H1 (cell line): Measurements from ENCODE around the gene CEP128. TPM values are rescaled to one million over a fixed set of nuclear protein-coding genes. Genes with fewer than 3 reads are reported as not detected.

Experiments used
- CTCF ChIA-PET: fragments of 300-600 bp; sonication (Branson Sonifier 250); formaldehyde crosslinking; loops from one replicate; lab custom pipeline; 2021; ENCODE audit not compliant: partially characterized antibody; lab: Charles Lee
- POLR2A ChIA-PET: fragments of 300-600 bp; sonication (Branson Sonifier 250); formaldehyde crosslinking; loops from one replicate; lab custom pipeline; 2021; ENCODE audit warnings: inconsistent platforms; ENCODE audit not compliant: partially characterized antibody; lab: Charles Lee
- DNase-seq, 2 experiments: peaks; one replicate each; pipeline versions ENCODE4 v3.0.0 to v3.0.0-alpha.2; 2010 to 2022; ENCODE audit warnings: low spot score in 2 of 2, low read depth in 1 of 2, mixed read lengths in 1 of 2
- FAIRE-seq: peaks from 2 replicates; lab custom pipeline; 2011; peaks lifted over from hg19 to GRCh38; lab: Jason Lieb, UNC
- H2AFZ ChIP-seq: 2 replicates; pipeline ENCODE4 v1.8.1; 2012; ENCODE audit warnings: low read length, inconsistent platforms
- H2AK5ac ChIP-seq: 2 replicates; pipeline ENCODE4 v1.6.1; 2013; ENCODE audit warnings: low read depth, low read length
- H2BK120ac ChIP-seq: replicated peaks from 2 replicates; pipeline ENCODE3; 2013; ENCODE audit warnings: low read depth, low read length, inconsistent platforms
- H2BK12ac ChIP-seq: 2 replicates; pipeline ENCODE4 v1.6.1; 2013; ENCODE audit warnings: low read depth, low read length
- H2BK15ac ChIP-seq: 2 replicates; pipeline ENCODE4 v1.6.1; 2013; ENCODE audit warnings: low read length
- H2BK20ac ChIP-seq: 2 replicates; pipeline ENCODE4 v1.6.1; 2013; ENCODE audit warnings: low read length
- H2BK5ac ChIP-seq: 2 replicates; pipeline ENCODE4 v1.6.1; 2013; ENCODE audit warnings: low read depth, low read length
- H3K14ac ChIP-seq: 2 replicates; pipeline ENCODE4 v1.6.1; 2013; ENCODE audit warnings: inconsistent platforms; ENCODE audit not compliant: insufficient read length
- H3K18ac ChIP-seq: 2 replicates; pipeline ENCODE4 v1.6.1; 2013; ENCODE audit warnings: low read length; ENCODE audit errors: extremely low read depth
- H3K23ac ChIP-seq: 2 replicates; pipeline ENCODE4 v1.6.1; 2013; ENCODE audit warnings: inconsistent platforms; ENCODE audit not compliant: insufficient read length
- H3K23me2 ChIP-seq: 2 replicates; pipeline ENCODE4 v1.6.1; 2013; ENCODE audit warnings: low read depth, low read length
- H3K27ac ChIP-seq: 2 replicates; pipeline ENCODE4 v1.6.1; 2011; ENCODE audit warnings: low read depth, low read length, inconsistent platforms
- H3K27me3 ChIP-seq, 4 experiments: replicated peaks in 1 of 4; 1 replicate in 1 of 4; 2 replicates in 3 of 4; pipeline versions ENCODE4 v1.6.1 to v1.8.1; 2011 to 2013; ENCODE audit warnings: low read length in 3 of 4, mild to moderate bottlenecking in 3 of 4, inconsistent platforms in 2 of 4, mixed read lengths in 2 of 4, moderate library complexity in 1 of 4; ENCODE audit not compliant: control insufficient read depth in 3 of 4, insufficient read depth in 3 of 4; ENCODE audit errors: extremely low read depth in 1 of 4
- H3K36me3 ChIP-seq, 4 experiments: 2 replicates each; pipeline versions ENCODE4 v1.6.1 to v1.8.1; 2011 to 2013; ENCODE audit warnings: mild to moderate bottlenecking in 4 of 4, low read length in 3 of 4, moderate library complexity in 2 of 4, control low read depth in 1 of 4, inconsistent platforms in 1 of 4; ENCODE audit not compliant: insufficient read depth in 4 of 4, control insufficient read depth in 2 of 4
- H3K4ac ChIP-seq: replicated peaks from 2 replicates; pipeline ENCODE3; 2013; ENCODE audit warnings: low read length, low read depth, mixed read lengths, inconsistent platforms; ENCODE audit not compliant: insufficient read length
- H3K4me1 ChIP-seq, 4 experiments: replicated peaks in 1 of 4; 1 replicate in 1 of 4; 2 replicates in 3 of 4; pipeline versions ENCODE4 v1.6.1 to v1.8.1; 2011 to 2013; ENCODE audit warnings: low read length in 3 of 4, inconsistent platforms in 2 of 4, mixed read lengths in 1 of 4; ENCODE audit not compliant: insufficient read depth in 4 of 4, control insufficient read depth in 3 of 4
- H3K4me2 ChIP-seq, 2 experiments: 2 replicates each; pipeline versions ENCODE4 v1.6.1 to v1.8.1; 2011 to 2013; ENCODE audit warnings: low read depth in 2 of 2, low read length in 2 of 2, control low read depth in 1 of 2, inconsistent platforms in 1 of 2, mild to moderate bottlenecking in 1 of 2; ENCODE audit not compliant: insufficient read depth in 1 of 2
- H3K4me3 ChIP-seq, 4 experiments: fragments of 200-600, 300-600 bp in 1 of 4; sonication (generic), shearing (Covaris generic), sonication (Bioruptor Twin) in 1 of 4; 2 replicates each; pipeline versions ENCODE4 v1.5.1 to v1.8.1; 2011 to 2016; ENCODE audit warnings: low read length in 4 of 4, low read depth in 3 of 4, control low read depth in 2 of 4, inconsistent platforms in 2 of 4, mild to moderate bottlenecking in 2 of 4, mixed read lengths in 1 of 4, moderate library complexity in 1 of 4; ENCODE audit not compliant: insufficient read depth in 2 of 4; ENCODE audit errors: extremely low read depth in 1 of 4
- H3K56ac ChIP-seq: replicated peaks from 2 replicates; pipeline ENCODE3; 2013; ENCODE audit warnings: low read depth, mild to moderate bottlenecking, mixed read lengths, low read length, inconsistent platforms; ENCODE audit not compliant: insufficient read length
- H3K79me1 ChIP-seq: 2 replicates; pipeline ENCODE4 v1.6.1; 2013; ENCODE audit warnings: low read depth, low read length, control low read depth
- H3K79me2 ChIP-seq, 2 experiments: 2 replicates each; pipeline versions ENCODE4 v1.6.1 to v1.8.1; 2012 to 2013; ENCODE audit warnings: low read length in 2 of 2, mild to moderate bottlenecking in 2 of 2, inconsistent platforms in 1 of 2; ENCODE audit not compliant: insufficient read depth in 2 of 2, control insufficient read depth in 1 of 2
- H3K9ac ChIP-seq, 4 experiments: replicated peaks in 1 of 4; 1 replicate in 1 of 4; 2 replicates in 3 of 4; pipeline versions ENCODE4 v1.6.1 to v1.8.1; 2011 to 2013; ENCODE audit warnings: low read depth in 3 of 4, low read length in 3 of 4, control low read depth in 2 of 4, mild to moderate bottlenecking in 2 of 4, moderate library complexity in 2 of 4, inconsistent platforms in 1 of 4; ENCODE audit errors: extremely low read depth in 1 of 4
- H3K9me3 ChIP-seq, 2 experiments: 2 replicates each; pipeline versions ENCODE4 v1.6.1 to v1.8.1; 2012 to 2013; ENCODE audit warnings: mild to moderate bottlenecking in 2 of 2, moderate library complexity in 2 of 2, control low read depth in 1 of 2, inconsistent platforms in 1 of 2, low read depth in 1 of 2, low read length in 1 of 2, mixed read lengths in 1 of 2; ENCODE audit not compliant: insufficient read depth in 2 of 2
- H4K20me1 ChIP-seq, 2 experiments: replicated peaks in 1 of 2; 2 replicates each; pipeline versions ENCODE3 to v1.8.1; 2011 to 2013; ENCODE audit warnings: inconsistent platforms in 2 of 2, low read length in 2 of 2, mild to moderate bottlenecking in 1 of 2; ENCODE audit not compliant: insufficient read depth in 2 of 2, control insufficient read depth in 1 of 2
- H4K5ac ChIP-seq: 2 replicates; pipeline ENCODE4 v1.6.1; 2013; ENCODE audit warnings: low read length, low read depth, mixed read lengths, inconsistent platforms; ENCODE audit not compliant: insufficient read length
- H4K8ac ChIP-seq: 2 replicates; pipeline ENCODE4 v1.8.0; 2013; ENCODE audit warnings: mild to moderate bottlenecking, moderate library complexity, low read length, inconsistent platforms; ENCODE audit not compliant: insufficient read depth; ENCODE audit errors: extremely low read depth
- H4K91ac ChIP-seq: replicated peaks from 2 replicates; pipeline ENCODE3; 2013; ENCODE audit warnings: low read length, mixed read lengths, inconsistent platforms; ENCODE audit not compliant: insufficient read length
- CHD1 ChIP-seq: IDR thresholded peaks from 2 replicates; pipeline ENCODE4 v1.6.1; 2012; ENCODE audit warnings: low read depth, low read length, improper control_type of control experiment
- EGR1 ChIP-seq: IDR thresholded peaks from 2 replicates; pipeline ENCODE4 v1.6.1; 2011; ENCODE audit warnings: low read depth, low read length, borderline replicate concordance
- EZH2 ChIP-seq: fragments of 200-600 bp; sonication (generic); IDR thresholded peaks from 2 replicates; pipeline ENCODE4 v1.7.1; 2012; ENCODE audit warnings: low read depth, mild to moderate bottlenecking, moderate library complexity, low read length, inconsistent platforms; ENCODE audit not compliant: severe bottlenecking
- GABPA ChIP-seq: IDR thresholded peaks from 2 replicates; pipeline ENCODE4 v1.6.1; 2011; ENCODE audit warnings: mild to moderate bottlenecking, low read length, moderate library complexity, borderline replicate concordance; ENCODE audit not compliant: insufficient read depth
- HDAC2 ChIP-seq, 2 experiments: fragments of 300-600 bp in 1 of 2; sonication (generic) in 1 of 2; IDR thresholded peaks; 2 replicates each; pipeline ENCODE4 v1.6.1; 2011 to 2012; ENCODE audit warnings: low read depth in 2 of 2, low read length in 2 of 2, mild to moderate bottlenecking in 2 of 2, moderate library complexity in 2 of 2, borderline replicate concordance in 1 of 2, inconsistent platforms in 1 of 2
- POLR2AphosphoS5 ChIP-seq: IDR thresholded peaks from 2 replicates; pipeline ENCODE4 v1.6.1; 2011; ENCODE audit warnings: low read depth, low read length
- POU5F1 ChIP-seq: IDR thresholded peaks from 2 replicates; pipeline ENCODE4 v1.6.1; 2011; ENCODE audit warnings: low read depth, mild to moderate bottlenecking, low read length, moderate library complexity
- SIN3A ChIP-seq, 2 experiments: IDR thresholded peaks in 1 of 2; conservative IDR thresholded peaks in 1 of 2; 2 replicates each; pipeline ENCODE4 v1.6.1; 2011 to 2012; ENCODE audit warnings: low read length in 2 of 2, improper control_type of control experiment in 1 of 2, low read depth in 1 of 2, mild to moderate bottlenecking in 1 of 2
- SIRT6 ChIP-seq: IDR thresholded peaks from one replicate; pipeline ENCODE4 v1.7.1; 2012; ENCODE audit warnings: low read length, inconsistent platforms
- SRF ChIP-seq: IDR thresholded peaks from 2 replicates; pipeline ENCODE4 v1.6.1; 2011; ENCODE audit warnings: mild to moderate bottlenecking, low read depth, low read length, moderate library complexity
- WGBS, 2 experiments: shearing (Covaris generic) in 1 of 2; methylation state at CpG; one replicate each; pipeline versions ENCODE4 v1.1.6 to v1.1.7; 2013 to 2015; ENCODE audit warnings: low lambda C conversion rate in 2 of 2, mixed read lengths in 2 of 2, inconsistent platforms in 1 of 2, low coverage in 1 of 2, missing lambda C conversion rate in 1 of 2; ENCODE audit not compliant: insufficient replicate concordance in 2 of 2, insufficient coverage in 1 of 2, insufficient read length in 1 of 2; ENCODE audit errors: extremely low coverage in 1 of 2, missing lambda C conversion rate in 1 of 2; 5-methylcytosine and 5-hydroxymethylcytosine counted together
- polyA plus RNA-seq, 7 experiments: library from polyadenylated mRNA; depleted of rRNA in 3 of 7; stranded (reverse) in 5 of 7; unstranded in 2 of 7; fragments of >200 nt in 5 of 7; fragments of 200-250 nt in 2 of 7; gene quantifications; 1 replicate in 5 of 7; 2 replicates in 1 of 7; 4 replicates in 1 of 7; pipeline versions ENCODE4 v1.2.1 to v1.2.3, GENCODE V29; 2011 to 2013; ENCODE audit warnings: missing spikeins in 2 of 7, mixed read lengths in 2 of 7
- total RNA-seq: library from RNA; stranded (reverse); fragmentation: NEBNext Ultra II Directional; extraction: Animal tissue kit (Norgen Biotek cat#: 25700); gene quantifications from 2 replicates; pipeline ENCODE4 v1.2.1, GENCODE V29; 2021
- TF ChIP-seq, protein P1 (sequence below), 3 experiments: IDR thresholded peaks; 1 replicate in 2 of 3; 2 replicates in 1 of 3; pipeline versions ENCODE4 v1.5.1 to v1.6.1; 2011; ENCODE audit warnings: low read length in 3 of 3, mild to moderate bottlenecking in 3 of 3, inconsistent platforms in 2 of 3, low read depth in 1 of 3, moderate library complexity in 1 of 3; ENCODE audit not compliant: insufficient read depth in 1 of 3; ENCODE audit errors: control extremely low read depth in 1 of 3

The CEP128 gene
- total and polyA plus RNA-seq, 2 of the 8 experiments (the other 6 are each of a cell fraction or from before 2014, with no cell fraction given), result 1.9 to 17.0 TPM

DNA sequence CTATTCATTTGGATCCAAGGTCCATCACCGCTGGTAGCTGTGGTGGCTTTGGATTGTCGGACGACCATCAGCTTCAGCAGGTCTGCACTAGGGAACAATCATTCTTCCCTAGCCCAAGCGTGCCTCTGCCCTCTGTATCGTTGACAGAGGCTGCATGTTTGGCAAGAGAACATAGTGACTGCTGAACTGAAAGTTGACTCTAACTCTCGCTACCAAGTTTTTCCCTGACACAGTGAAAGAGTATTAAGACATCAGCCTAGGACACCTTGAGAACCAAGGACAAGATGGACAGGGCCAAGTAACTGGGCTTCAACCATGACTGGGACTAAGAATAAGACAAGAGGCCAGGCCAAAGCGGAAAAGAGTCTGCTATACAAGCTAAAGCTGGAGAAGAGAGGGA, 40.1 kb upstream of the CEP128 start:
- FAIRE-seq (no peak), DNase-seq (no peak)
- Histone ChIP-seq H2BK5ac (no peak overlapping the region), H3K4me1 (no peaks in the 10 kb centered on the region), H2BK12ac (no peak overlapping the region), H4K8ac (no peak overlapping the region), H3K18ac (no peak overlapping the region), H4K20me1 (no peaks in the 10 kb centered on the region), H2AFZ (no peak overlapping the region), H3K4me3 (no peak overlapping the region), H3K36me3 (no peaks in the 10 kb centered on the region), H3K4ac (no peak overlapping the region), H3K9ac (no peak overlapping the region), H3K23ac (no peak overlapping the region), H4K91ac (no peak overlapping the region), H3K14ac (no peak overlapping the region), H3K4me2 (no peak overlapping the region), H3K56ac (no peak overlapping the region), H3K27ac (no peak overlapping the region), H2BK20ac (no peak overlapping the region), H2AK5ac (no peak overlapping the region), H2BK120ac (no peak overlapping the region), H3K9me3 (no peaks in the 10 kb centered on the region), H4K5ac (no peak overlapping the region), H2BK15ac (no peak overlapping the region), H3K23me2 (no peaks in the 10 kb centered on the region; the same call in 1 of the 2 replicates), H3K79me1 (no peaks in the 10 kb centered on the region), H3K79me2 (no peaks in the 10 kb centered on the region), H3K27me3 (no peaks in the 10 kb centered on the region)
- WGBS, 2 experiments, result 88% methylated on average over 7 of the region's 7 CpGs; no CpG with 5 or more reads in 1 of the 2 experiments
- POLR2A ChIA-PET, result no interaction called here
- CTCF ChIA-PET, result interaction anchor here (0.5 to 12.0 kb wide), 5 partner anchors 7 to 212 kb away, joined by 3 to 104 read pairs (median 5); partner anchors contain the start of gene TSHR
- TF ChIP-seq SIRT6 (no peak), CHD1 (no peak), EGR1 (no peak), HDAC2 (IDR thresholded peaks at IDR 0.05; ENCODE audit: borderline replicate concordance in 1 of 2, low read depth in 2 of 2, low read length in 2 of 2) (no peak), GABPA (no peak), EZH2 (no peak), POLR2AphosphoS5 (no peak), SRF (no peak), SIN3A (conservative IDR thresholded peaks at IDR 0.05 in 1 of 2, IDR thresholded peaks at IDR 0.05 in 1 of 2; ENCODE audit: low read depth in 1 of 2, low read length in 2 of 2) (no peak), POU5F1 (no peak)
- TF ChIP-seq, protein P1, sequence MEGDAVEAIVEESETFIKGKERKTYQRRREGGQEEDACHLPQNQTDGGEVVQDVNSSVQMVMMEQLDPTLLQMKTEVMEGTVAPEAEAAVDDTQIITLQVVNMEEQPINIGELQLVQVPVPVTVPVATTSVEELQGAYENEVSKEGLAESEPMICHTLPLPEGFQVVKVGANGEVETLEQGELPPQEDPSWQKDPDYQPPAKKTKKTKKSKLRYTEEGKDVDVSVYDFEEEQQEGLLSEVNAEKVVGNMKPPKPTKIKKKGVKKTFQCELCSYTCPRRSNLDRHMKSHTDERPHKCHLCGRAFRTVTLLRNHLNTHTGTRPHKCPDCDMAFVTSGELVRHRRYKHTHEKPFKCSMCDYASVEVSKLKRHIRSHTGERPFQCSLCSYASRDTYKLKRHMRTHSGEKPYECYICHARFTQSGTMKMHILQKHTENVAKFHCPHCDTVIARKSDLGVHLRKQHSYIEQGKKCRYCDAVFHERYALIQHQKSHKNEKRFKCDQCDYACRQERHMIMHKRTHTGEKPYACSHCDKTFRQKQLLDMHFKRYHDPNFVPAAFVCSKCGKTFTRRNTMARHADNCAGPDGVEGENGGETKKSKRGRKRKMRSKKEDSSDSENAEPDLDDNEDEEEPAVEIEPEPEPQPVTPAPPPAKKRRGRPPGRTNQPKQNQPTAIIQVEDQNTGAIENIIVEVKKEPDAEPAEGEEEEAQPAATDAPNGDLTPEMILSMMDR (IDR thresholded peaks at IDR 0.05; ENCODE audit: control extremely low read depth in 1 of 3, insufficient read depth in 1 of 3, low read depth in 1 of 3, low read length in 3 of 3), result no peak
